Natural killer cell (primary cell): ENCODE results near the gene GPER1. TPM values are rescaled to one million over a fixed set of nuclear protein-coding genes. Genes with fewer than 3 reads are reported as not detected.

Experiments
- ATAC-seq, 3 donors: fragments of 150-1000 bp in 2 of 3; fragments of 200-7000 bp in 1 of 3; cut with Tn5 transposase; 1 replicate in 1 of 3; 2 replicates in 2 of 3; pipeline ENCODE4 v1.10.0; 2021; ENCODE audit warnings: mild to moderate bottlenecking in 2 of 3, moderate library complexity in 2 of 3
- DNase-seq, 2 donors: peaks; one replicate each; pipeline versions ENCODE4 v3.0.0 to v3.0.0-alpha.2; 2013 to 2021; ENCODE audit warnings: mixed read lengths in 1 of 2
- H3K27ac ChIP-seq: one replicate; pipeline ENCODE4 v1.5.1; 2013; ENCODE audit warnings: mild to moderate bottlenecking, low read length
- H3K27me3 ChIP-seq: one replicate; pipeline ENCODE4 v1.6.1; 2013; ENCODE audit warnings: low read length; ENCODE audit not compliant: control insufficient read depth, insufficient read depth
- H3K36me3 ChIP-seq: one replicate; pipeline ENCODE4 v1.6.1; 2013; ENCODE audit warnings: low read length; ENCODE audit not compliant: control insufficient read depth, insufficient read depth
- H3K4me1 ChIP-seq: one replicate; pipeline ENCODE4 v1.6.1; 2013; ENCODE audit warnings: low read length; ENCODE audit not compliant: control insufficient read depth, insufficient read depth
- H3K4me3 ChIP-seq: one replicate; pipeline ENCODE4 v1.5.1; 2013; ENCODE audit warnings: low read length
- H3K9me3 ChIP-seq: one replicate; pipeline ENCODE4 v1.6.1; 2013; ENCODE audit warnings: low read length; ENCODE audit not compliant: control insufficient read depth, insufficient read depth
- H3K27ac Mint-ChIP-seq, 2 donors: one replicate each; pipeline ENCODE4 v1.8.0; 2022; ENCODE audit warnings: mild to moderate bottlenecking in 2 of 2, mixed read lengths in 2 of 2, moderate library complexity in 1 of 2
- H3K27me3 Mint-ChIP-seq, 2 donors: one replicate each; pipeline ENCODE4 v1.8.0; 2022; ENCODE audit warnings: low read depth in 2 of 2, mixed read lengths in 2 of 2
- H3K36me3 Mint-ChIP-seq: one replicate; pipeline ENCODE4 v1.8.0; 2022; ENCODE audit warnings: mixed read lengths
- H3K4me1 Mint-ChIP-seq, 2 donors: one replicate each; pipeline ENCODE4 v1.8.0; 2022; ENCODE audit warnings: mixed read lengths in 2 of 2
- H3K4me3 Mint-ChIP-seq: one replicate; pipeline ENCODE4 v1.8.0; 2022; ENCODE audit warnings: mild to moderate bottlenecking, moderate library complexity, mixed read lengths
- H3K9me3 Mint-ChIP-seq, 2 donors: one replicate each; pipeline ENCODE4 v1.8.0; 2022; ENCODE audit warnings: mixed read lengths in 2 of 2
- WGBS: methylation state at CpG from one replicate; pipeline ENCODE4 v1.1.7; 2013; ENCODE audit warnings: missing lambda C conversion rate; ENCODE audit not compliant: insufficient coverage; 5-methylcytosine and 5-hydroxymethylcytosine counted together
- intact Hi-C: fragments of 100-400 bp; cut with micrococcal nuclease; formaldehyde crosslinking; loops from one replicate; pipeline ENCODE4 v1.14.2; 2022
- total RNA-seq, 4 donors: library from RNA; stranded (reverse); fragments of 120-200 nt in 1 of 4; gene quantifications; one replicate each; pipeline versions ENCODE4 v1.2.3 to v1.2.4, GENCODE V29; 2013 to 2022
- TF ChIP-seq, protein P1 (sequence below): fragments of 200-600 bp; IDR thresholded peaks from one replicate; pipeline ENCODE4 v1.8.0; 2022; ENCODE audit warnings: antibody characterized with exemption

Gene GPER1
- total RNA-seq, 3 donors from 2014 or later (not counting 1 experiment from before 2014, with no cell fraction given), result 0.25 to 0.26 TPM; not detected in 1

DNA sequence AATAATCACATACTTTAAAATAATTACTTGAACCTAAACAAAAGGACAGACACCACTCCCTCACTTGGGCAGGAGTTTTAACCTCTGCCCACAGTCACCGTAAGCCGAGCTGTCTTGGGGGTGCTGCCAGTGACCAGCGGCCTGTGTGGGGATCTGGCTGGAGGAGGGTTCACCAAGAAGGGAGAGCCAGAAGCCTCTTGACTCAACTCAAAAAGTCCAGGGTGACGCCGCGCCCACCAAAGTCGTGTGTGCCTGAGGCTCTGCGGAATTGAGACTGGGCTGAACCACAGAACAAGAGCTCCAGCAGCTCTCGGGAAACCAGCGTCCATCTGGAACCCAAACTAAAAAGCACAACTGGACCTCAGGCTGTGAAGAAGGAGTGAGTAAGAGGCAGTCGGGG, 36.3 kb downstream of the GPER1 start:
- H3K9me3 ChIP-seq, result no peaks in the 10 kb centered on the region

DNA sequence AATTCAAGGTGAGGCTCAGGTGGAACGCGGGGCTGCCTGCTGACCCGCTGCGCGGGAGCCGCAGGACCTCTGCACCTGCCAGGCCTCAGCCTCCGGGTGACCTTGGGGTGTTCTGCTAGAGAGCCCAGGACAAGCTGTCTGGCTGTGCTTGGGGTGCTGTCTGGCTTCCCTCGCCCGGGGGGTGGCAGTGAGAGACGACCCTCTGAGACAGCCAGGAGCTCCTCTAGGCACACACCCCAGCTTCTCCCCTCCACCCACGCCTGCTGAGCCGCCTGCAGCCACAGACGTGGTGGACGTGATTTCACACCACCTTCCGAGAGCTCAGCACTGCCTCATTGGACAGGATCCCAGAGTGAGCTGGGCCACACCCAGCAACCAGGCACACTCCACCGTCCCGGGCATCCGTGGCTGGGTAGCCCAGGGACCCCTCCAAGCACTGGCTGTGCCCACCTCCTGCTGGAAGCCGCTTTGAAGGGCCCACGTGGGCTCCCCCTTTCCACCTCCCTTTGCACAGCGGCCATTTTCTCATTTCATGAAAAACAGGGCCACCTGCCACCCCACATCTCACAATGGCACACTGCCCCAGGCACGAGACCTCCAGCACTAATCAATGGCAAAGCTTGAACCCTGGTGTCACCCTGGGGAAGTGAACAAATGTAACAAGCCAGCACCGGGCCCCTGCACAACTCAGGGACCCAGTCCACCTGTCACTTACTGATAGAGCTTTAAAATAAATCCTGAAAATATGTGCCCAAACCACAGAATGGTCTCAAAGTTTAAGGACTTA, 37.1 kb downstream of the GPER1 start:
- H3K4me3 ChIP-seq, result no peak overlapping the region
- no peaks in the 10 kb centered on the region for H3K27me3 ChIP-seq
- Mint-ChIP-seq H3K4me1 (no peaks in the 10 kb centered on the region), H3K4me3 (no peak overlapping the region), H3K9me3 (no peaks in the 10 kb centered on the region), H3K27me3 (no peaks in the 10 kb centered on the region), H3K27ac (no peak overlapping the region), H3K36me3 (no peaks in the 10 kb centered on the region)
- intact Hi-C loops, result no loop called here
- no peaks in the 10 kb centered on the region for H3K9me3 ChIP-seq
- no peak overlapping the region for H3K27ac ChIP-seq
- peaks cover 4% of the 10 kb centered on the region for H3K36me3 ChIP-seq
- ATAC-seq (no peak), DNase-seq (no peak)
- 87% methylated on average over 23 of the region's 23 CpGs for WGBS
- TF ChIP-seq, protein P1, sequence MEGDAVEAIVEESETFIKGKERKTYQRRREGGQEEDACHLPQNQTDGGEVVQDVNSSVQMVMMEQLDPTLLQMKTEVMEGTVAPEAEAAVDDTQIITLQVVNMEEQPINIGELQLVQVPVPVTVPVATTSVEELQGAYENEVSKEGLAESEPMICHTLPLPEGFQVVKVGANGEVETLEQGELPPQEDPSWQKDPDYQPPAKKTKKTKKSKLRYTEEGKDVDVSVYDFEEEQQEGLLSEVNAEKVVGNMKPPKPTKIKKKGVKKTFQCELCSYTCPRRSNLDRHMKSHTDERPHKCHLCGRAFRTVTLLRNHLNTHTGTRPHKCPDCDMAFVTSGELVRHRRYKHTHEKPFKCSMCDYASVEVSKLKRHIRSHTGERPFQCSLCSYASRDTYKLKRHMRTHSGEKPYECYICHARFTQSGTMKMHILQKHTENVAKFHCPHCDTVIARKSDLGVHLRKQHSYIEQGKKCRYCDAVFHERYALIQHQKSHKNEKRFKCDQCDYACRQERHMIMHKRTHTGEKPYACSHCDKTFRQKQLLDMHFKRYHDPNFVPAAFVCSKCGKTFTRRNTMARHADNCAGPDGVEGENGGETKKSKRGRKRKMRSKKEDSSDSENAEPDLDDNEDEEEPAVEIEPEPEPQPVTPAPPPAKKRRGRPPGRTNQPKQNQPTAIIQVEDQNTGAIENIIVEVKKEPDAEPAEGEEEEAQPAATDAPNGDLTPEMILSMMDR, result no peak
- no peaks in the 10 kb centered on the region for H3K4me1 ChIP-seq

More for the DNA sequence above, 36.3 kb downstream of the GPER1 start:
- no peak overlapping the region for H3K4me3 ChIP-seq
- DNase-seq (no peak), ATAC-seq (no peak)
- Mint-ChIP-seq H3K9me3 (no peaks in the 10 kb centered on the region), H3K27me3 (no peaks in the 10 kb centered on the region), H3K36me3 (no peaks in the 10 kb centered on the region), H3K4me1 (no peaks in the 10 kb centered on the region), H3K27ac (no peak overlapping the region), H3K4me3 (no peak overlapping the region)
- TF ChIP-seq, protein P1, result no peak
- H3K27me3 ChIP-seq, result no peaks in the 10 kb centered on the region
- H3K4me1 ChIP-seq, result no peaks in the 10 kb centered on the region
- WGBS, result 98% methylated on average over 10 of the region's 11 CpGs
- H3K27ac ChIP-seq, result no peak overlapping the region
- H3K36me3 ChIP-seq, result peaks cover 4% of the 10 kb centered on the region
- intact Hi-C loops, result no loop called here

DNA sequence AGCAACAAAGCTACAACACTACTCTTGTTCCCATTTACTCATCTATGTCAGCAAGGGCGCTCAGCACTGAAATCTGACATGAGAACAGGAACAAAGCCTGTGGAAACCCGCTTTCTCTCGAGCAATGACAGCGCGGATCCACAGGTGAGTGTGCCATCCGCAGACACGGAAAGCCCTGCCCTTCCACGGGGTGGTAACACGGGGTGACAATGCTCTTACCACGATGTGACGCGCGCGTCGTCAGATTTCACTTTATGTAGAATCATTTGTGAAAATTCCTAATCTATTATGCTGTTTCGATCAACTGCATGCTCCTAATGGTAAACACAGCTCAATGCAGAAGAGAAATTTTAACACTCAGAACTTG, 37.7 kb downstream of the GPER1 start:
- Histone ChIP-seq H3K36me3 (peaks cover 4% of the 10 kb centered on the region), H3K4me1 (no peaks in the 10 kb centered on the region), H3K27me3 (no peaks in the 10 kb centered on the region), H3K9me3 (no peaks in the 10 kb centered on the region), H3K4me3 (no peak overlapping the region), H3K27ac (no peak overlapping the region)
- no peaks in the 10 kb centered on the region for H3K36me3 Mint-ChIP-seq
- WGBS, result 96% methylated on average over 16 of the region's 16 CpGs
- H3K9me3 Mint-ChIP-seq, result no peaks in the 10 kb centered on the region
- TF ChIP-seq, protein P1, result no peak
- H3K4me1 Mint-ChIP-seq, result no peaks in the 10 kb centered on the region
- ATAC-seq, result no peak
- H3K4me3 Mint-ChIP-seq, result no peak overlapping the region
- no peak overlapping the region for H3K27ac Mint-ChIP-seq
- intact Hi-C loops, result no loop called here
- DNase-seq, result no peak
- no peaks in the 10 kb centered on the region for H3K27me3 Mint-ChIP-seq

DNA sequence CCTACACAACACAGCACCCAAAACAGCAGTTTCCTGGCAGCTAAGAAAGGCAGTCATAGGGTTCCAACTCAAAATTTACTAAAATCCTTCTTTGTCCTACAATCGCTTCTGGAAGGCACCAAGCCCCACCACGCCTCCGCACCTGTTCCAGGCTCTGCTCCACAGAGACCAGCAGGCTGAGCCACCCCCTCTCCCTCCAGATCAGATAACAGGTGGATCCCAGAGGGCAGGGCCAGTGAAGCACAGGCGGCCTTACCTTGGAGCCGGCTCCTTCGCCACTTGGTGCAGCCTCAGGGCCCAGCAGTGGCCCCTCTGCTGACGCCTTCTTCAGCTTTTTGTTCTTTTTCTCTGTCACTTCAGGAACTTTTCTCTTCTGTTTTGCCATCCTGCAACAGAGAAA, 39.1 kb downstream of the GPER1 start:
- 96% methylated on average over 7 of the region's 7 CpGs for WGBS

More for the DNA sequence above, 39.1 kb downstream of the GPER1 start:
- no peaks in the 10 kb centered on the region for H3K9me3 Mint-ChIP-seq
- no peaks in the 10 kb centered on the region for H3K36me3 Mint-ChIP-seq
- Histone ChIP-seq H3K4me1 (no peaks in the 10 kb centered on the region), H3K27me3 (no peaks in the 10 kb centered on the region), H3K27ac (no peak overlapping the region), H3K9me3 (no peaks in the 10 kb centered on the region), H3K4me3 (no peak overlapping the region), H3K36me3 (peaks cover 4% of the 10 kb centered on the region)
- TF ChIP-seq, protein P1, result no peak
- no peak for DNase-seq
- H3K4me3 Mint-ChIP-seq, result no peak overlapping the region
- H3K4me1 Mint-ChIP-seq, result no peaks in the 10 kb centered on the region
- ATAC-seq, result no peak
- no peaks in the 10 kb centered on the region for H3K27me3 Mint-ChIP-seq
- H3K27ac Mint-ChIP-seq, result no peak overlapping the region
- intact Hi-C loops, result no loop called here
